RCC 7860 (cell line): ENCODE results near the gene TTC28.
A peak's percentile ranks its signal among the peaks of the same experiment; 100 is the strongest.

ENCODE experiments used
- DNase-seq: peaks from one replicate; pipeline ENCODE4 v3.0.0-alpha.2; 2015; ENCODE audit warnings: low spot score
- FAIRE-seq: peaks from 2 replicates; lab custom pipeline; 2012; peaks lifted over from hg19 to GRCh38; lab: Jason Lieb, UNC

TTC28 gene

DNA sequence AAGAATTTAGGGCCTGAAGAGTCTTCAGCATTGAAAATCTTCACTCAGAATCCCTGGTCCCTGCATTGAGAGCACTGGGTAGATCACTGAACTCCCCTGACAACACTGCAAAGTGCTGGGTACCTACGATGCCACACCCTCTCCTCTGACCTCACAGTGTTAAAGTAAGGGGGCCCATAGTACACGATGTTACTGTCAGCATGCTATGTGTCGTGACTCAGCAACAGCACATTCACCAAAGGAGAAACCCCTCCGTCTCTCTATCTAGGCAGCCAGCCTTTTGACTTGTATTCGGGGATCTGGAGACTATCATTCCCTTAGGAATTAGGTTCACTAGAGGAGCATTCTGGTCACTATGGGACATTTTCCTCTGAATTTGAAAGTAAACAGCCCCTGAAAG is 693.2 kb downstream of the TTC28 start:
- no peak for FAIRE-seq
- no peak for DNase-seq

DNA sequence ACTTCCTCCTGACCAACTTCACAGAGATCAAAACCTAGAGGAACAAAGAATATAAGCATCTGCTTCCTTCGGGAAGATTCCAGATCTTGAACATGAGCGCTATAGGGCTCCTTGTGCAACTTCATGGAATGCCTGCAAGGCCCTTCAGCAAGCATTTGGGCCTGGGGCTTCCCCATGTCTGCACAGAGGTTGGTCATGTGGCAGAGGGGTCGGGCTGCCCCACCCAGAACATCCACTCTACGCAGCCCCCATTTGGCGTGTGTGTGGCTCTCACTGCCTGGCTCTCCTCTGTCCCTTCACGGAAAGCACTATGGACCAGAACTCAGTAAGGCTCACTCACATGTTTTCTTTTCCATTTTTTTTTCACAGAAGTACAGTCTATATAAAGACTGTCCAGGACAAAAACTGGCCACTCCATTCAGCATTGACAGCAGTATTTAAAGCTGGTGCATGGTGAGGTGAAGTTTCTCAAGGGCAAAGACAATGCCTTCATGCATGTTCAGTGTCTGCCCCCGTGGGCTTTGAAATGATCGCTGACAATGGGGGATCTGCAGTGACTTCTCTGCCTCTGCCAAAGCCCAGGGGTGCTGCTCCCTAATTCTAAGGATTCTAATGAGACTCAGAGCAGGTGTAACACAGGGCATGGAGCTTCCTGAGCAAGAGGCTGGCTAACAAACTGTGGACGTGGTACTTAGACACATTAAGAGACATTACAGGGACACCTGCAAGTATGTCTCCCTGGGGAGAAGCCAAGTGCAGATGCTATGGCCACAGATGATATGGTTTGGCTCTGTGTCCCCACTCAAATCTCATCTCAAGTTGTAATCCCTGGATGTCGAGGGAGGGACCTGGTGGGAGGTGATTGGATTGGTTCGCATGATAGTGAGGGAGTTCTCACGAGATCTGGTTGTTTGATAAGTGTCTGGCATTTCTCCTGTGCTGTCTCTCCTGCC is 694.0 kb downstream of the TTC28 start:
- DNase-seq: no peak
- FAIRE-seq: no peak

DNA sequence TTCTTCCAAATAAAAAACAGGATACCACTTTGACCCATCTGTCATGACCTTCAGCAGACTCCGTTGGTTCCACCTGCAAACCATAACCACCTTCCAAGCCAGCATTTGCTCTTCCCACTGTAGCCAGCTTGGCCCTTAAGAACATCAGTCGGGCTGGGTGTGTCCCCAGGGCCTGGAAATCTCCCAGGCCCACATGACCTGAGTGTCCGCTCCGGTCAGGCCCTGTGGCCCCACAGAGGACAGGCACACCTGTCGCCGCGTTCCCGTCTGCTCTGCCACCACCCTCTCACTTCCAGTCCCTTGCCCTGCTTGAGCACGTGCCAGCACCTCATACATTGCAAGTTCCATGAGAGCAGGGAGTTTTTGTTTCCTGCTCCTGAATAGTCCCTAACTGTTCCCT is 694.9 kb downstream of the TTC28 start:
- no peak for DNase-seq
- FAIRE-seq: no peak

DNA sequence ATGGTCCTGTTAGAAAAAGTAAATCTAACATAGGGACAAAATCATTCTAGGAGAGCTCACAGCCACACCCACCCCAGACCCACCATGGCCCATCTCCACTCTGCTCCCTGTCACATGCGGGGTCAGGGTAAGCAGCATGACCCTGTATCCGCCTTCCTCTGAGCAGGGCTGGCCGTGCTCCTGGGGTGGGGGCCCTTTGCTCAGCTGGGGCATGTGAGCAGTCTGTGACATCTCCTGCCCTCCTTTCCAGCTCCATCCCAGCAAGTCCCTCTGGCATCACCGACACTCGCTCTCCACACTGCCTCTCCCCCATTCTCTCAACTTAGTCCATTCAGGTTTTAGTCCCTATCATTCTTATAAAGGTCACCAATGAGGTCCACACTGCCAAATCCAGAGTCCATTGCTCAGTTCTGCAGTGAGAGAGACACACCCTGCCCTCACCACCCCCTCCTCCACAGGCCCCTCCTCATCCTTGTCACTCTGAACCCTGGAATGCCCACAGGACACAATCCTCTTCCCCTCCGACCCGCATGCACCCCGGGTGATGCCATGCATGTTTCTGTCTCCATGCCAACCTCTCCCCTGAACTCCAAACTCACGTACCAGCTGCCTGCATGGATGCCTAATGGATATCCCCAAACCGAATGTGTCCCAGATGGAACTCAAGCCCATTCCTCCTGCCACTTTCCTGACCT is 695.5 kb downstream of the TTC28 start:
- FAIRE-seq: no peak
- DNase-seq: no peak

DNA sequence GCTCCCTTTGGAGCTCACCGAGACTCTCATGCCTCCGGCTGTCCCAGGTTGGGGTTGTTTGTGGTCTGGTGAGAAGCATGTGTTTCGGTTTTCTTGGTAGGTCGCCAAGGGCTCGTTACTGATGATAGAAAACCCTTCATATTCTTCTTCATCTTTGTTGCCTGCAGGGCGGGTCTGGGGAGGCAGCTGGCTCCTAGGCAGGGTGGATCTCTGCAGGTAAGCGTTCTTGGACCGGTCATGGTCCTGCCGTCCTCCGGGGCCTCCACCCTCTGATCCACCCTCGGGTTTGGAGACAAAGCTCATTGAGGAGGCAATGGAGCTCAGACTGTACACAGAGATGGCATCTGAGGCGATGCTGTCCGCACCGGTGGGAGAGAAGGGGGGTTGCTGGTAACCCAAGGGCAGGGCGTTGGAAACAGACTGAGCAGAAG is 696.3 kb downstream of the TTC28 start:
- no peak for DNase-seq
- no peak for FAIRE-seq

DNA sequence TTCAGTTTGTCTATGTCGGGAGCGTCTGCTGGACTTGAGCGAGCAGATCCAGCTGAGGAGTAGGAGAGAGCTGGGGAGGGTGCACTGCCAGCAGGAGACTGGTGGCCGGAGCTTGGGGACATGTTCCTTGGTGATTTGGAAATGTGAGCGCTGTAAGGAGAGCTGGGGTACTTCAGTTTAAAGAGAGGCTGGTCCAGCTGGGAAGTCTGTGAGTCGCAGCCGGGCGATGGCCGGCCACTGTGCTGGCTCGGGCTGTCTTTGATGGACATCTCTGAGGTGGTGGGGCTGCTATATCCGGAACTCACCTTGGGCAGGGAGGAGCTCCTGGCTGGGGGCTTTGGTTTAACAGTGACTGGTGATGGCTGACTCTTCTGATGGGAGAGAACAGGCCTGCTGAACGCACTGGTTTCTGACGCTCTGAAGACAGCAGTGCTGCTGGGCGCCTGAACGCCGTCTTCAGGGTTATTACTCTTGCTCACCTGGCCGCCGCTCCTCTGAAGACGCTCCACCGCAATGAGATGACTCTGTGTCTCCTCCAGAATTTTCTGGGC is 696.9 kb downstream of the TTC28 start:
- DNase-seq: no peak
- no peak for FAIRE-seq

DNA sequence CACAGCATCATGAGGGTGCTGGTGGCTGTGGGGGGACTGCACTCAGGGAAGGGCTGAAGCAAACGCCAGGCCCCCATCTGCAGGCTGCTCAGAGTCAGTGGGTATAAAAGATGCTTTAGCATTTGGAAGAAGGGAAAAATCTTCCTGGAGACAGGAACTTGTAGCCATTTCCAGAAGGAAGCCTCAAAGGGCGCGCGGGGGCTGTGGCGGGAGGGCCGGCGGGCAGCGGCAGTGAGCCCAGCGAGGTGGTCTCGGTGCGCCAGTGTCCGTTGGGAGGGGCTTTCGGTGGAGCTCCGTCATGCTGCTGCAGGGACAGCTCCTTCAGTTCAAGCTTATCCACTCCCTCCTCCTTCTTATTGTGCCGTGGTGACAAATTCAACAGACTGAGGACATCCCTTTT is 697.5 kb downstream of the TTC28 start:
- DNase-seq: no peak
- FAIRE-seq: no peak

DNA sequence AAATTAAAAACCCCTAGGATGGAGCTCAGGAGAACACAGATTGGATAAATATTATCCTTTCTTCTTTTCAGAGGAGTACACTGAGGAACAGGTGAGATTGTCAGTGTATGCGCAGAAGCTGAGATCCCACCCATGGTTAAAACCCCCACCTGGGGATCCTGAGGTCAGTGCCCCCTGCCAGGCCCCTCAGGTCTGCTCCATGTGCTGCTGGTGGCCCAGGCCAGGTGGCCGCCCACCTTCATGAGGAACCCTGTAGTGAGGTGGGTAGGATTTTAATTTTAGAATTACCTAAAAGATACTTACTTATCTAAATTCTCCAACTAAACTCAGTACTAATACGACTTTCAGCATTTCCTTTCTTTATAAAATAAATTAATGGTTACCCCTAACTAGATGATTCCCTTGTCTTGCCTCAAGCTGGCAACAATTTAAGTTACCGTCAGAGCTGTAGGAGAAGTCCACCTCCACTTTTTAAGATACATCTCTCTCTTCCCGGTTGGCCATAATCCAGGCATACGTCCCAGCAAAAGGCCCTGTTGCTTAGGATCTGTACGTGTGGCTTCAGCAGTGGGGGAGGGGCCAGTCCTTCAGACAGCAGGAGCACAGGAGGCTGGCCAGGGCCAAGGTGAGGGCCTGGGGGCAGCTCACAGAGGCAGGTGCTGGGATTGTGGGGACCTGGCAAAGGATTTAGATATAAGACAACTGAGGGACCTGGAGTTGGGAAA is 699.1 kb downstream of the TTC28 start:
- no peak for DNase-seq
- no peak for FAIRE-seq

DNA sequence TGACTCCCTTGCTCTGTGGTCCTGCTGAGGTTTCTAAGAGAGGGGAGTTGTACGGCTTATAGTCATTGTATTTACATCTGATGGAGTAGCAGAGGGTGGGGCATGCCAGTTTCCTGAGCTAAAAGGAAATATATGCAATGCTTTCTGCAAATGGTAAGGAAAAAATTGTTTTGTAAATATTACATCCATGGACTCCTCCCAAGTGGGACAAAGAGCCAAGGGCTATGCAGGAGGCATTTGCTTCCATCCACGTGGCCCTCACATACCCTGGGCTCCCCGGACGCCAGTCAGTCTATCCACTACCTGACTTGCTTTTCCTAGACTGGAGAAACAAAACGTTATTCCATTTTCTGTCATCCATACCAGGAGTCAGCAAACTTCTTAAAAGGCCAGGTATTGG is 700.8 kb downstream of the TTC28 start:
- DNase-seq (no peak), FAIRE-seq (no peak)

DNA sequence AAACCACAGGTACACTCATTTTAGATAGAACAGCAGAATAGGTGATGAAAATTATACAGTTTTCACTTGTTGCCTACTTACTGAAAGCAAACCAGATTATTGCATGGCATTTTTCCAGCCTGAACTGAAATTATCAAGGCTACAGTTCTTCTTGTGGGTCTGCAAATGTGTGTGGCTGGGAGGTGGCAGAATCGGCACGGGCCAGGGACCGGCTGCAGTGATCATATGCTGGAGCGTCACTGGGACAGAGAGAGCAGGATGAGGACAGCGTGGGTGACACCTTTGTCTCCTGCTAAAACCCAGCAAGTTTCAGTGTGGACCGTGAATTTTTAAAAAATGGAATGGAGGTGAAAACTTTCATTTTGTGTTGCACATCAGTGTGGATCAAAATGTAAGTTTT is 701.3 kb downstream of the TTC28 start:
- FAIRE-seq (no peak), DNase-seq (no peak)

DNA sequence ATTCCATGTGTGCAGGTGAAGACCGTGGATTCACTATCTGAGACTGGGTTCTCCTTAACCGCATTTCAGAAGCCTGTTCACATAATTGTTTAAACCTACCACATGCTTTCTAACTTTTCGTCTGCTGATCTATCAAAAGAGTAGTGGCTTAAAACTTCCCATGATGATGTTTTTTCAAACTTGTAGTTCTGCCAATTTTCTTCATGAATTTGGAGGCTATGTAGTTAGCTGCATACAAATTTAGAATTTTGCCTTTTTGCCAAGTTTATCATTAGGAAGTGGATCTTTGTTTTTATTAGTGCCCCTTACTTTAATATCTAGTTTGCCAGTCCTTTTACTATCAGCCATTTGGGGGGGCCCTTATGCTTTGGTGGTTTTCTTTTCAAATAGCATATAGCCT is 703.1 kb downstream of the TTC28 start:
- FAIRE-seq: no peak
- no peak for DNase-seq

DNA sequence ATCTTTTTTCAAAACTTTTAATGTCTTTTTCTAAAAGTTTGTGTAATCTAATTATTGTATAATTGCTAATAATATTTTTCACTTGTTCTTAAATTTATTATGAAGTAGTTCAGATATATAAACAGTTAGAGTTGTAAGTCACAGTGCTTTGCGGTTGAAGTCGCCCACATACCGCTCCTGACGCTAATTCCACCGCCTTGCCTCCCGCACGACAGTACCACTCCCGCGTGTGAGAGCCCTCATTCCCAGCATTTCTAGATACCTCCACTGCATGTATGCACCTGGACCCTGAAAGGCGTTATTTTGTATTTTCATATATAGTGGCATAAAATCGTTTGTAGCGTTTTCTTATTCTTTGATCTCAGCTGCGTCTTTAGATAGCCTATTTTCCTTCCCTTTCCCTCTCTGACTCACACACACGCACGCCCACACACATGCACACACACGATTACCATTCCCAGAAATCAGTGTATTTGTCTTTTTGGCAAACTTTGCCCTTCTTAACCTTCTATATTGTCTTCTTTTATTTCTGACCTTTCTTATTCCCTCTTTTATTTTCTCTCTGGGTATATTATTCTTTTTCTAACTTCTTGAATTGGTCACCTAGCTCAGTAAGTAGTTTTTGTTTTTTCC is 704.1 kb downstream of the TTC28 start:
- DNase-seq (no peak), FAIRE-seq (no peak)

DNA sequence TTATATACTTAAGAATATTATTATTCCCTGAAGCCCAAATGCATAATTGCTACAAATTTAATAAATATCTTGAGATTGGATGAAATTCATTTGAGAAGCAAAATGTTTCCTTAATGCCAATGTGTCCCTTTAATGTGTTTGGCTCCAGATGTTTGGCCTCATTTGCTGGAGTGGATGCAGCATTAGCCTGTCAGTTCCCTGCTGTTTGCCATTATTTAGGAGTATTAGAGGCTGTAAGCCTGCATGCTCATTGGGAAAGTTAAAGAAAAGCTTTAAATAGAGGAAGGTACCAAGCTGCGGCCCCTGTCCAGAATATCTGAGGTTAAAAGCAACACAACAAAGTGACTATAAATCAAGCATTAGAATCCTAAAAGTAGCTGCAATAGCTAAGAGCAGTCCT is 705.8 kb downstream of the TTC28 start:
- DNase-seq (no peak), FAIRE-seq (no peak)

DNA sequence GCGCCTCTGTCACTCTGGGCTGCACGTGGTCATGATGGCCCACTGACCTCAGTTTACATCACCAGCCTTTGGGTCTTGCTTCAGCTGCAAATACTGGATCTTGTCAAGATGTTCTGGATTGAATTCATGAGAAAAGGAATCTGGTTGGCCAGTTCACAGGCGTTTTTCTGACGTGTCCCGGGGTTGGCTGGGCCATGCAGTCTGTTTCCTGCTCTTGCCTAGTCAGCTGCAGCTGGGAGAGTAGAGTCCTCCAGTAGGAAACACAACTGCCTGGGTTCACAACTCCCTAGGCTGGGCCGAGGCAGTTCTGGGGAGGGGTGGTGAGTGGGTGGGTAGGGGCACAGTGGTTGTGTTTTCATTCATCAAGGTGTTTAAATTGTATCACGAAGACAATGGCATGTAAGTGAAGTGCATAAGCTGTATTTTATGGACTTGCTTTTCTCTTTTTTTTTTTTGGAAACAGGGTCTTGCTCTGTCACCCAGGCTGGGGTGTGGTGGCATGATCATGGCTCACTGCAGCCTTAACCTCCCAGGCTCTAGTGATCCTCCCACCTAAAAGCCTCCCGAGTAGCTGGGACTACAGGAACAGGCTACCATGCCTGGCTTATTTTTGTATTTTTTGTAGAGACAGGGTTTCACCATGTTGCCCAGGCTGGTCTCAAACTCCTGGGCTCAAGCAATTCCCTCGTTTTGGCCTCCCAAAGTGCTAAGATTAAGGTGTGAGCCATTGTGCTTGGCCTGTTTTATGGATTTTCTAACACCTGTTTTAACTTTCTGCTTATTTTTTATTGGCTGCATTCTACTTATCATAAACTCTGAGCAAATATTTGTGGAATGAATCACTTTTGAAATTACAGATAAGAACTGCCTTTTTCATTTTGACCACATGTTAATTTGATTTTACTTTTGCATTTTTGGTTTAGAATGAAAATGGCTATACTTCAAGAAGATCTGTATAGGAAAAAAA is 706.6 kb downstream of the TTC28 start:
- no peak for DNase-seq
- no peak for FAIRE-seq

DNA sequence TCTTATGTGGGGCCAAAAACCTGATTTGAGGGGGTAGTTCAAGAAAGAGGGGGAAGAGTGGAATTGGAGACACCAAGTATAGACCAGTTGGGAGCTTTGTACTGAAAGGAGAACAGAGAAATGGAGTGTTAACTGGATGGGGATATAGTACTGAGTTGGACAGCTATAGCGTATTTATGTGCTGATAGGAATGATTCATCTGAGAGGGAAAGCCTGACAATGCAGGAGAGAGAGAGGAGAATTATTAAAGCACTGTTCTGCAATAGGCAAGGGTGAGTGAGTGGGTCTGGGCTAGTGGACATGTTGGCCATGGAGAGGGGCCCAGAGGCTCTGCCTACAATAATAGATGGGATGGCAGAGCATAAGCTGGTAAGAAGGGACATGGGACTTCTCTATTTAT is 707.7 kb downstream of the TTC28 start:
- DNase-seq (no peak), FAIRE-seq (no peak)

DNA sequence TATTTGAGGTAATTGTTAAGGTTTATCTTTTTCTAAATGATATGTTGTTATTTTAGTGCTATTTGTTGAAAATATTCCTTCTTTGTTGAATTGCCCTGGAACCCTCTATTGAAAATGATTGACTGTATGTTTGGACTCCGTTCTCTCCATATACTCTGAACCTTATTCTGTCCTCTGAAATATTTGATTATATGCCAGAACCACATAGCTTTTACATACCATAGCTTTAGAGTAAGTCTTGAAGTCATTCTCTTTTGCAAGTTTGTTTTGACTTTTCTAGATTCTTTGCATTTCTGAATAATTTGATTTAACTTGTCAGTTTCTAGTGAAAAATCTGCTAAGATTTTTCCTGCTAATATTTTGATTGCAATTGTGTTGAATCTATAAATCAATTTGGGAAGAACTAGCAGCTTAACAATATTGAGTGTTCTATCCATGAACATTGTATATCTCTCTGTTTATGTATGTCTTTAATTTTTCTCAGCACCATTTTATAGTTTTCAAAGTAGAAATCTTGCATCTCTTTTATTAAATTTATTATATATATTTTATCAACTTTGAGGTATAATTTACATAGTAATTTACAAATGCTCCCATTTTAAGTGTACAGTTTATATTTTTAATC is 708.9 kb downstream of the TTC28 start:
- peak; percentile 16 for FAIRE-seq

DNA sequence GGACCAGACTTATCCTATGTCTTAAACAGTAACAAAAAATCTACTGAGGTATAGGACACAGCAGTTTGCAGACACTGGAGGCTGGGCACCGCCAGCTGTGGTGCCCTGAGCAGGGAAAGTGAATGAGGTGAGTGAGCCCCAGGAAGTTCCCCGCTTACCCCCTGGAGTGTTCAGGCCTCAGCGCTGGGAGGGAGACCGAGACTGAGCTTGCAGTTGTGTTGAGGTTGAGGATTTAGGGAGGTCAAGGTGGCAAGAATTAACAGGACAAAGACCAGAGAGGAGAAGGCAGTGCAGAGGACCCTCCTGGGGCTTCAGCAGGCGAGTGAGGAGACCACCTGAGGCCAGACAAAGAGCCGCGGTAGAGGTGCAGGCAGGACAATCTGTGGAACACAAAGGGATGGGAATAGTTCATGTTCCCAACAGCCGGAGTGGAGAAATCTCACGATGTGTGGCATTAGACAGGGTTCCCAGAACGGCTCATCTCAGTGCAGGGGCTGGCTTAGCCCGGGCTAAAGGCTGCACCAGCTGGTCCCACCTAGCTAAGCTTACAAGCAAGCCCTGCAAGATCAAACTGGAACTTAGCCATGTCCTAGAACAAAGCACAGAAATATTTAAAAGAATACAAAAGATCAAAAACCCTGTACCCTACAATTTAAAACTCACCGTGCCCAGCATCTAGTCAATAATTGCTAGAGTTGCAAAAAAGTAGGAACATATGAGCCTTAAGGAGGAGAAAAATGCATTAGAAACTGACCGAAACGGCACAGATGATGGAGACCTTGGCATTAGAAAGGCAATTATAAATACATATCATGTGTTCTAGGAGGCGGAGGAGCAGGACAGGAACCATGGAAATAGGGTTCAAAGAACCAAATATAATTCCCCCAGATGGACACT is 713.2 kb downstream of the TTC28 start:
- FAIRE-seq (no peak), DNase-seq (no peak)

More for the DNA sequence above, 708.9 kb downstream of the TTC28 start:
- DNase-seq: no peak
